Activated T-cell treated with anti-CD3 and anti-CD28 coated beads, Interleukin-2, amount 50 U/mL, for 72 hours (primary cell): Measurements from ENCODE around the gene EDDM13. TPM values are rescaled to one million over a fixed set of nuclear protein-coding genes. Genes with fewer than 3 reads are reported as not detected.
"Not testable (repeated sequence)": the region's sequence is repeated elsewhere in the genome, so short reads cannot be mapped to it uniquely, and the experiment has no call there.

ENCODE experiments used
- ATAC-seq, 2 donors: fragments of 150-1000 bp; cut with Tn5 transposase; replicated peaks in 1 of 2; 2 replicates each; pipeline ENCODE4 v1.10.0; 2021; ENCODE audit warnings: moderate library complexity in 2 of 2, mild to moderate bottlenecking in 1 of 2
- DNase-seq, 2 donors: peaks; one replicate each; pipeline ENCODE4 v3.0.0; 2021 to 2022; ENCODE audit warnings: mixed read lengths in 1 of 2
- H3K27ac Mint-ChIP-seq: one replicate; pipeline ENCODE4 v1.8.0; 2022; ENCODE audit warnings: mild to moderate bottlenecking, moderate library complexity, mixed read lengths
- H3K27me3 Mint-ChIP-seq: one replicate; pipeline ENCODE4 v1.8.0; 2022; ENCODE audit warnings: low read depth, mixed read lengths
- H3K36me3 Mint-ChIP-seq, 2 donors: one replicate each; pipeline ENCODE4 v1.8.0; 2022; ENCODE audit warnings: mixed read lengths in 2 of 2, mild to moderate bottlenecking in 1 of 2; ENCODE audit not compliant: insufficient read depth in 2 of 2
- H3K4me1 Mint-ChIP-seq: one replicate; pipeline ENCODE4 v1.8.0; 2022; ENCODE audit warnings: low read depth, mixed read lengths
- H3K4me3 Mint-ChIP-seq, 2 donors: one replicate each; pipeline ENCODE4 v1.8.0; 2022; ENCODE audit warnings: mild to moderate bottlenecking in 2 of 2, mixed read lengths in 2 of 2, moderate library complexity in 2 of 2
- H3K9me3 Mint-ChIP-seq, 2 donors: one replicate each; pipeline ENCODE4 v1.8.0; 2022; ENCODE audit warnings: mixed read lengths in 2 of 2
- total RNA-seq, 2 donors: library from RNA; stranded (reverse); gene quantifications; one replicate each; pipeline ENCODE4 v1.2.3, GENCODE V29; 2022

The EDDM13 gene
- total RNA-seq, 2 donors from 2014 or later = 0.67 TPM; not detected in 1

GRCh38 chr19:56315077-56315828 lies 42.7 kb downstream of the EDDM13 start:
- H3K27ac Mint-ChIP-seq = peak overlapping the region; percentile 95
- H3K4me3 Mint-ChIP-seq = peak overlapping the region; percentile 90 to 93
- DNase-seq (peak; percentile 87 to 91), ATAC-seq (peak; percentile 82 to 83)
- H3K9me3 Mint-ChIP-seq = peaks cover 0 to 2% of the 10 kb centered on the region in 2 donors
- H3K36me3 Mint-ChIP-seq = peaks cover 6 to 9% of the 10 kb centered on the region in 2 donors
- H3K27me3 Mint-ChIP-seq = no peaks in the 10 kb centered on the region
- H3K4me1 Mint-ChIP-seq = peaks cover 37% of the 10 kb centered on the region

DNA sequence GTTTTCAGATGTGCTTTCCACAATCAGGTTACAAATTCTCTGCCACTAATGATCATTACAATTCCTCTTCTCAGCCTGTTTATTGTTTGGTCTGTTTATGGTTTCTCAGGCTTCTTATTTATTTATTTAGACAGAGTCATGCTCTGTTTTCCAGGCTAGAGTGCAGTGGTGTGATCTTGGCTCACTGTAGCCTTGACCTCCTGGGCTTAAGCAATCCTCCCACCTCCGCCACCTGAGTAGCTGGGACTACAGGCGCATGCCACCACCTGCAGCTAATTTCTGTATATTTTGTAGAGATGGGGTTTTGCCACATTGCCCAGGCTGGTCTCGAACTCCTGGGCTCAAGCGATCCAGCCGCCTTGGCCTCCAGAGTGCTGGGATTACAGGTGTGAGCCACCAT lies 44.2 kb downstream of the EDDM13 start:
- H3K27me3 Mint-ChIP-seq = no peaks in the 10 kb centered on the region
- H3K27ac Mint-ChIP-seq = no peak overlapping the region
- DNase-seq = no peak
- peaks cover 6 to 9% of the 10 kb centered on the region in 2 donors for H3K36me3 Mint-ChIP-seq
- H3K4me3 Mint-ChIP-seq = peak overlapping the region in 1 of 2 donors; percentile 28
- H3K4me1 Mint-ChIP-seq = peaks cover 35% of the 10 kb centered on the region
- ATAC-seq = no peak
- peaks cover 0 to 2% of the 10 kb centered on the region in 2 donors for H3K9me3 Mint-ChIP-seq

- peaks cover 25% of the 10 kb centered on the region for H3K4me1 Mint-ChIP-seq
- no peak for DNase-seq
- H3K27me3 Mint-ChIP-seq = no peaks in the 10 kb centered on the region
- ATAC-seq = no peak
- peaks cover 3 to 6% of the 10 kb centered on the region in 2 donors for H3K36me3 Mint-ChIP-seq
- no peak overlapping the region for H3K4me3 Mint-ChIP-seq
- peaks cover 0 to 2% of the 10 kb centered on the region in 2 donors for H3K9me3 Mint-ChIP-seq
- no peak overlapping the region for H3K27ac Mint-ChIP-seq
Observed at GRCh38 chr19:56317749-56318148, 45.2 kb downstream of the EDDM13 start.

DNA sequence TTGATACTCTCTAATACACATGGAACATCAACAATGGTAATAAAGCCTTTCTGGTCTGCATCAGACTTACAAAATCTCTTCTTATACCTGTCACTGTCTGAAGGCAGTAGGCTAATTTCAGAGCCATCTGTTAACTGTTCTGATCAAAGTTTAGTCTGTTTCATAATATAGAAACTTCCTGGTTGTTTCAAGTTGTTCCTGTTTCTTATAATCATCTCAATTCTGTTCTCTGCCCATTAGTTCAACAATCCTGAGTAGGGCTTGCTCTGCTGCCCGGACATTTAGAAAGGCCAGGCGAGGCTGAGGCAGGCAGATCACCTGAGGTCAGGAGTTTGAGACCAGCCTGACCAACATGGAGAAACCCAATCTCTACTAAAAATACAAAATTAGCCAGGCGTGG lies 47.4 kb downstream of the EDDM13 start:
- DNase-seq (no peak), ATAC-seq (no peak)
- Mint-ChIP-seq H3K4me3 (no peak overlapping the region), H3K4me1 (peaks cover 10% of the 10 kb centered on the region), H3K27ac (no peak overlapping the region), H3K36me3 (no peaks in the 10 kb centered on the region), H3K27me3 (no peaks in the 10 kb centered on the region), H3K9me3 (peaks cover 0 to 1% of the 10 kb centered on the region in 2 donors)

DNA sequence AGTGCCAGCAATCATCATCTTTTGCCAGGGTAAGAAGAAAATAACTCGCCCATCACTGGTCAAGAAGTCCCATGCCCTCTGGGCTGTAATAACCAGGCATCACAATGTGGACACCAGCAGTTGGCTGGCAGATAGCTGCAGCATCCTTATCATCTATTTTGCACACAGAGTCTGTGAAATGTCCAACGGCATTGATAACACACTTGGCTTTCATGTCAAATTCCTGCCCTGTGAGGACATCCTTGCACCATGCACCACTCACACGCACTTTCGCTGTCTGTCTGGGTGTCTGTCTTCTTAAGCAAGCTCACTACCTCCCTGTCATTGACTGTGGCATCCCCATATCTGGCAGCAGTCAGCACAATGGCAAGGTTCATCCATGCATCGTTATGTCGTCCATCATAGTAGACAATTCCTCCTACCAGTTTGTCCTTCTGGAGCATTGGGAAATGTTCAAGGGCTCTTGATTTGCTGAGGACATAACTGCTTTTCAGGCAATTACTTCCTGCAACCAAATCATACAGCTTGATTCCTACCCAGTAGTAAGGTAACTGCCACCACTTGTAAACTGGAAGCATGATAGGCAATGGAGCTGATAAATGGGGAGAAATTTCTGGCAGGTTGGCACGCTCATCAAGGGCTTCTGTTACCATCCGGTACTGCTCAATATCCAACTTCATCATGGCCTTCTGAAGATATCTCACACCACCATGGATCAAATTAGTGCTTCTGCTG lies 48.9 kb downstream of the EDDM13 start:
- no peak for DNase-seq
- Mint-ChIP-seq H3K36me3 (no peaks in the 10 kb centered on the region), H3K9me3 (peaks cover 0 to 1% of the 10 kb centered on the region in 2 donors), H3K4me1 (no peaks in the 10 kb centered on the region), H3K4me3 (no peak overlapping the region), H3K27me3 (no peaks in the 10 kb centered on the region), H3K27ac (no peak overlapping the region)
- ATAC-seq = no peak

DNA sequence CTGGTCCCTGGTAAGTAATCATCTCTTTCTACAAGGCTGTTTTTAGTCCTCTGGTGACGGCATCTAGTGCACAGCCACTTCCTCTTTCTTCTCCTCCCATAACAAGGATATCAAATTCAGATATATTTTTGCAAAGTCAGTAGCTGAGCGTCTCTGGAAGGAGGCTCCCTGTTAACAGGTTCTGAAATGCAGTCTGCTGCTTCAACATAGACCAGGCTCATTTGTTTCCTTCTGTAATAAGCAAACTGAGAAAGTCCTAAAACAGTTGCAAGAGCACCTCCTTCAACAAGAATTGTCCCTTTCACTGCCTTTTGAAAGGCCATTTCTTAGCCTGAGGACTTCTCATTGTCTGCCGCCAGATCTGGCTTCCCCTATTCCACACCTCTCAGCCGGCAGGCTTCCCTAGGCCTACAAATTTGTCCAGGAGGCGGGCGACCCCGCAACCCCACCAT lies 49.5 kb downstream of the EDDM13 start:
- Mint-ChIP-seq H3K9me3 (peaks cover 0 to 1% of the 10 kb centered on the region in 2 donors), H3K4me1 (no peaks in the 10 kb centered on the region), H3K27me3 (no peaks in the 10 kb centered on the region), H3K36me3 (no peaks in the 10 kb centered on the region), H3K4me3 (no peak overlapping the region), H3K27ac (no peak overlapping the region)
- ATAC-seq = no peak
- DNase-seq = no peak

GRCh38 chr19:56324436-56324835 lies 51.9 kb downstream of the EDDM13 start:
- H3K27ac Mint-ChIP-seq = no peak overlapping the region
- no peak for ATAC-seq

GRCh38 chr19:56332695-56333094 lies 60.1 kb downstream of the EDDM13 start:
- DNase-seq (no peak), ATAC-seq (no peak)
- no peak overlapping the region for H3K27ac Mint-ChIP-seq
- no peaks in the 10 kb centered on the region for H3K4me1 Mint-ChIP-seq
- peaks cover 0 to 5% of the 10 kb centered on the region in 2 donors for H3K36me3 Mint-ChIP-seq
- H3K27me3 Mint-ChIP-seq = no peaks in the 10 kb centered on the region
- H3K4me3 Mint-ChIP-seq = no peak overlapping the region
- H3K9me3 Mint-ChIP-seq = peaks cover 1 to 4% of the 10 kb centered on the region in 2 donors

More at GRCh38 chr19:56324436-56324835, 51.9 kb downstream of the EDDM13 start:
- no peak for DNase-seq
- no peaks in the 10 kb centered on the region for H3K36me3 Mint-ChIP-seq
- H3K4me3 Mint-ChIP-seq = no peak overlapping the region
- H3K4me1 Mint-ChIP-seq = no peaks in the 10 kb centered on the region
- no peaks in the 10 kb centered on the region for H3K27me3 Mint-ChIP-seq
- H3K9me3 Mint-ChIP-seq = peaks cover 0 to 1% of the 10 kb centered on the region in 2 donors

GRCh38 chr19:56333506-56333905 lies 61.0 kb downstream of the EDDM13 start:
- H3K27me3 Mint-ChIP-seq = no peaks in the 10 kb centered on the region
- no peak overlapping the region for H3K4me3 Mint-ChIP-seq
- ATAC-seq (peak; percentile 49 to 60), DNase-seq (peak; percentile 40 to 42)
- peaks cover 1 to 4% of the 10 kb centered on the region in 2 donors for H3K9me3 Mint-ChIP-seq
- peaks cover 0 to 5% of the 10 kb centered on the region in 2 donors for H3K36me3 Mint-ChIP-seq
- no peak overlapping the region for H3K27ac Mint-ChIP-seq
- H3K4me1 Mint-ChIP-seq = no peaks in the 10 kb centered on the region

DNA sequence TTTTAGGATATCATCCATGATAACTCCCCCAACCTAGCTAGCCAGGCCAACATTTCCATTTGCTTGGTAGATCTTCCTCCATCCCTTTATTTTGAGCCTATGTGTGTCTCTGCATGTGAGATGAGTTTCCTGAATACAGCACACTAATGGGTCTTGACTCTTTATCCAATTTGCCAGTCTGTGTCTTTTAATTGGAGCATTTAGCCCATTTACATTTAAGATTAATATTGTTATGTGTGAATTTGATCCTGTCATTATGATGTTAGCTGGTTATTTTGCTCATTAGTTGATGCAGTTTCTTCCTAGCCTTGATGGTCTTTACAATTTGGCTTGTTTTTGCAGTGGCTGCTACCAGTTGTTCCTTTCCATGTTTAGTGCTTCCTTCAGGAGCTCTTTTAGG lies 62.8 kb downstream of the EDDM13 start:
- DNase-seq, H3K27me3 Mint-ChIP-seq, H3K4me1 Mint-ChIP-seq, H3K36me3 Mint-ChIP-seq, ATAC-seq, H3K4me3 Mint-ChIP-seq, H3K9me3 Mint-ChIP-seq, H3K27ac Mint-ChIP-seq: not testable (repeated sequence)

GRCh38 chr19:56337077-56337476 lies 64.5 kb downstream of the EDDM13 start:
- H3K27me3 Mint-ChIP-seq, H3K4me1 Mint-ChIP-seq, H3K4me3 Mint-ChIP-seq, DNase-seq, H3K27ac Mint-ChIP-seq, H3K9me3 Mint-ChIP-seq, ATAC-seq, H3K36me3 Mint-ChIP-seq: not testable (repeated sequence)

- H3K27me3 Mint-ChIP-seq, H3K4me3 Mint-ChIP-seq, DNase-seq, ATAC-seq, H3K4me1 Mint-ChIP-seq, H3K27ac Mint-ChIP-seq: not testable (repeated sequence)
- H3K36me3 Mint-ChIP-seq = peaks cover 3 to 13% of the 10 kb centered on the region in 2 donors
- peaks cover 8 to 12% of the 10 kb centered on the region in 2 donors for H3K9me3 Mint-ChIP-seq
Observed at GRCh38 chr19:56339031-56339430, 66.5 kb downstream of the EDDM13 start.

GRCh38 chr19:56341948-56342347 lies 69.4 kb downstream of the EDDM13 start:
- Mint-ChIP-seq H3K36me3 (peaks cover 3 to 13% of the 10 kb centered on the region in 2 donors), H3K4me3 (no peak overlapping the region)

More at GRCh38 chr19:56341948-56342347, 69.4 kb downstream of the EDDM13 start:
- Mint-ChIP-seq H3K4me1 (no peaks in the 10 kb centered on the region), H3K27ac (no peak overlapping the region), H3K9me3 (peaks cover 8 to 12% of the 10 kb centered on the region in 2 donors), H3K27me3 (no peaks in the 10 kb centered on the region)
- DNase-seq (no peak), ATAC-seq (no peak)
